SU-DHL-6 (cell line): ENCODE results near the gene SH3BP2.

Experiments used
- EZH2phosphoT487 ChIP-seq: fragments of 200-600 bp; sonication (generic), shearing (Covaris generic); conservative IDR thresholded peaks from 2 replicates; pipeline ENCODE4 v1.6.1; 2018; ENCODE audit warnings: mild to moderate bottlenecking, antibody characterized with exemption, low read length, moderate library complexity, mixed read lengths
- TF ChIP-seq, protein P1 (sequence below): fragments of 200-600 bp; sonication (generic); IDR thresholded peaks from one replicate; pipeline ENCODE4 v1.5.1; 2017; ENCODE audit warnings: antibody characterized with exemption, mild to moderate bottlenecking, low read length, moderate library complexity; ENCODE audit not compliant: insufficient read depth, poor library complexity, severe bottlenecking

DNA sequence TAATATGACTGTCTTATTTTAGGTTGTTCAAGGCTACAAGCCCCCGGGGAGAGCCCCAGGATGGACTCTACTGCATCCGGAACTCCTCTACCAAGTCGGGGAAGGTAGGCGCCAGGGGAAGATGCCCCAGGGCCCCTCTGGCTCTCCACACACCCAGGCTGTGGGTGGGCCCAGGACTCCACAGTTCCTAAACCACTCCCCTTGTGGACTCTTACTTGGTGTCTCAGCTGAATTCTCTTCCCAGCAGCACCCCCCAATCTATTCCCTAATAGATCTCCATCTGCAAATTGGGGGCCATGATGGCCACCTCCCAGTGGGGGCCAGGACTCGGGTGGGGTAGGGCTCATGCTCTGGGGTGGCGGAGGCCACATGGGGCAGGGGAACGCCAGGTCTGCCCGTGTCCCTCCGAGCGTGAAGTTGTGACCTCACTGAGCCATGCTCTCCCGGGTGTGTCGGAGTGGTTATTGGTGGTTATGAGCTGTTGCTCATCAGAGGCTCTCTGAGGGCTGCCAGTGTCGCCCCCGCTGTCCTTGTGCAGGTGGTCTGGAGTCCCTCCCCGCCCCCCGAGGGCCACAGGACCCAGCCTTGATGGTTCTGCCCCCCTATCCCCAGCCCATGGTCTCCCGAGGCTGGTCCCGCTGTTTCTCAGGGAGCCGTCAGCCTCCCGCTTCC is 39.6 kb downstream of the SH3BP2 start:
- TF ChIP-seq, protein P1, sequence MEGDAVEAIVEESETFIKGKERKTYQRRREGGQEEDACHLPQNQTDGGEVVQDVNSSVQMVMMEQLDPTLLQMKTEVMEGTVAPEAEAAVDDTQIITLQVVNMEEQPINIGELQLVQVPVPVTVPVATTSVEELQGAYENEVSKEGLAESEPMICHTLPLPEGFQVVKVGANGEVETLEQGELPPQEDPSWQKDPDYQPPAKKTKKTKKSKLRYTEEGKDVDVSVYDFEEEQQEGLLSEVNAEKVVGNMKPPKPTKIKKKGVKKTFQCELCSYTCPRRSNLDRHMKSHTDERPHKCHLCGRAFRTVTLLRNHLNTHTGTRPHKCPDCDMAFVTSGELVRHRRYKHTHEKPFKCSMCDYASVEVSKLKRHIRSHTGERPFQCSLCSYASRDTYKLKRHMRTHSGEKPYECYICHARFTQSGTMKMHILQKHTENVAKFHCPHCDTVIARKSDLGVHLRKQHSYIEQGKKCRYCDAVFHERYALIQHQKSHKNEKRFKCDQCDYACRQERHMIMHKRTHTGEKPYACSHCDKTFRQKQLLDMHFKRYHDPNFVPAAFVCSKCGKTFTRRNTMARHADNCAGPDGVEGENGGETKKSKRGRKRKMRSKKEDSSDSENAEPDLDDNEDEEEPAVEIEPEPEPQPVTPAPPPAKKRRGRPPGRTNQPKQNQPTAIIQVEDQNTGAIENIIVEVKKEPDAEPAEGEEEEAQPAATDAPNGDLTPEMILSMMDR, result no peak
- TF ChIP-seq EZH2phosphoT487, result no peak
